Measurements from ENCODE around the gene PNPLA6. TPM values are rescaled to one million over a fixed set of nuclear protein-coding genes. Genes with fewer than 3 reads are reported as not detected.

Gene PNPLA6
- total and polyA plus RNA-seq, 12 donors = 23.7 to 264 (median 111) TPM

GRCh38 chr19:7550169-7550770 lies 14.8 kb downstream of the PNPLA6 start:
- H3K36me3 ChIP-seq (replicated peaks in 1 of 2) = peaks cover 0 to 18% of the 10 kb centered on the region in 2 donors
- 93 to 96% (median 94%) methylated on average over 30 to 41 of the region's 41 CpGs for WGBS, 4 donors

GRCh38 chr19:7550987-7551761 lies 15.7 kb downstream of the PNPLA6 start:
- peak overlapping the region in 1 of 4 donors; percentile 35 for H3K4me3 ChIP-seq
- H3K9me3 ChIP-seq (replicated peaks in 1 of 3) = no peaks in the 10 kb centered on the region
- H3K27me3 ChIP-seq = no peaks in the 10 kb centered on the region
- intact Hi-C loops (cut with DNase I) = no loop called here
- H3K27ac ChIP-seq = peak overlapping the region in 1 of 5 donors; percentile 12
- 19 to 44% (median 27%) methylated on average over 16 to 51 of the region's 51 CpGs for WGBS, 4 donors
- no peak for TF ChIP-seq CTCF (IDR thresholded peaks at IDR 0.05)
- no peak for TF ChIP-seq POLR2A (IDR thresholded peaks at IDR 0.05)
- peak; percentile 77 to 84 (median 81) for DNase-seq
- peaks cover 0 to 24% of the 10 kb centered on the region in 2 donors for H3K36me3 ChIP-seq (replicated peaks in 1 of 2)
- no peaks in the 10 kb centered on the region for H3K4me1 ChIP-seq (replicated peaks in 1 of 2)

More at GRCh38 chr19:7550169-7550770, 14.8 kb downstream of the PNPLA6 start:
- no peaks in the 10 kb centered on the region for H3K9me3 ChIP-seq (replicated peaks in 1 of 3)
- TF ChIP-seq CTCF (IDR thresholded peaks at IDR 0.05) (no peak), POLR2A (IDR thresholded peaks at IDR 0.05) (no peak)
- H3K27me3 ChIP-seq = no peaks in the 10 kb centered on the region
- H3K4me1 ChIP-seq (replicated peaks in 1 of 2) = no peaks in the 10 kb centered on the region
- H3K27ac ChIP-seq = no peak overlapping the region
- peak in 3 of 7 donors; percentile 20 to 47 (median 38) for DNase-seq
- no peak overlapping the region for H3K4me3 ChIP-seq
- intact Hi-C loops (cut with DNase I) = no loop called here

- DNase-seq = no peak
- Histone ChIP-seq H3K4me1 (replicated peaks in 1 of 2) (no peaks in the 10 kb centered on the region), H3K27me3 (no peaks in the 10 kb centered on the region), H3K4me3 (no peak overlapping the region), H3K9me3 (replicated peaks in 1 of 3) (no peaks in the 10 kb centered on the region), H3K36me3 (replicated peaks in 1 of 2) (peaks cover 0 to 38% of the 10 kb centered on the region in 2 donors), H3K27ac (no peak overlapping the region)
- TF ChIP-seq POLR2A (IDR thresholded peaks at IDR 0.05) (no peak), CTCF (IDR thresholded peaks at IDR 0.05) (no peak)
- 43 to 97% (median 70%) methylated on average over 2 of the region's 2 CpGs for WGBS, 4 donors
- intact Hi-C loops (cut with DNase I) = no loop called here
Observed at GRCh38 chr19:7552781-7553180, 17.3 kb downstream of the PNPLA6 start.

GRCh38 chr19:7554565-7554964 lies 19.0 kb downstream of the PNPLA6 start:
- TF ChIP-seq POLR2A (IDR thresholded peaks at IDR 0.05) (no peak), CTCF (IDR thresholded peaks at IDR 0.05) (no peak)
- Histone ChIP-seq H3K9me3 (replicated peaks in 1 of 3) (no peaks in the 10 kb centered on the region), H3K4me3 (no peak overlapping the region), H3K27me3 (no peaks in the 10 kb centered on the region), H3K27ac (no peak overlapping the region), H3K36me3 (replicated peaks in 1 of 2) (peaks cover 0 to 55% of the 10 kb centered on the region in 2 donors), H3K4me1 (replicated peaks in 1 of 2) (no peaks in the 10 kb centered on the region)
- DNase-seq = no peak
- 88 to 100% (median 91%) methylated on average over 2 to 28 of the region's 28 CpGs for WGBS, 4 donors
- intact Hi-C loops (cut with DNase I) = no loop called here
